HPDE6-E6E7 (cell line): ENCODE data around the gene LMF2.
"Not testable (repeated sequence)": the region's sequence is repeated elsewhere in the genome, so short reads cannot be mapped to it uniquely, and the experiment has no call there.

Experiments used
- DNase-seq: peaks from one replicate; pipeline ENCODE4 v3.0.0; 2011; ENCODE audit warnings: missing footprints; ENCODE audit errors: extremely low spot score

Gene LMF2

GRCh38 chr22:50535113-50535512 lies 27.6 kb upstream of the LMF2 start:
- DNase-seq: no peak

- not testable (repeated sequence) for DNase-seq
Observed at GRCh38 chr22:50533856-50534711, 26.6 kb upstream of the LMF2 start.

- DNase-seq: no peak
Observed at GRCh38 chr22:50532824-50533796, 25.6 kb upstream of the LMF2 start.

- no peak for DNase-seq
Observed at GRCh38 chr22:50531962-50532674, 24.6 kb upstream of the LMF2 start.

- no peak for DNase-seq
Observed at GRCh38 chr22:50531546-50531961, 24.1 kb upstream of the LMF2 start.

- DNase-seq: no peak
Observed at GRCh38 chr22:50530877-50531545, 23.5 kb upstream of the LMF2 start.

- DNase-seq: no peak
Observed at GRCh38 chr22:50530580-50530876, 23.0 kb upstream of the LMF2 start.

- no peak for DNase-seq
Observed at GRCh38 chr22:50529897-50530579, 22.5 kb upstream of the LMF2 start, which contains the start of gene TYMP. TYMP (minus strand) TSS chr22:50530012; CDS start chr22:50529709, 303 bp downstream.

GRCh38 chr22:50529416-50529896 lies 22.0 kb upstream of the LMF2 start:
- no peak for DNase-seq

GRCh38 chr22:50528682-50529415 lies 21.3 kb upstream of the LMF2 start:
- no peak for DNase-seq

GRCh38 chr22:50527921-50528681 lies 20.6 kb upstream of the LMF2 start:
- DNase-seq: no peak

GRCh38 chr22:50526834-50527801 lies 19.6 kb upstream of the LMF2 start:
- no peak for DNase-seq

- no peak for DNase-seq
Observed at GRCh38 chr22:50526108-50526833, 18.8 kb upstream of the LMF2 start.

GRCh38 chr22:50525858-50526107 lies 18.3 kb upstream of the LMF2 start:
- no peak for DNase-seq

- DNase-seq: no peak
Observed at GRCh38 chr22:50525104-50525857, 17.8 kb upstream of the LMF2 start, which contains the start of gene SCO2. SCO2 (minus strand) TSS chr22:50525598; CDS start chr22:50524411, 1,187 bp downstream.

- no peak for DNase-seq
Observed at GRCh38 chr22:50524676-50525103, 17.2 kb upstream of the LMF2 start.
